Mesothelial cell of epicardium (in vitro differentiated cells): ENCODE data around the gene ZMYND8. TPM values are rescaled to one million over a fixed set of nuclear protein-coding genes. Genes with fewer than 3 reads are reported as not detected.
"Not testable (repeated sequence)": the region's sequence is repeated elsewhere in the genome, so short reads cannot be mapped to it uniquely, and the experiment has no call there.

Experiments used
- DNase-seq, 2 experiments: peaks; one replicate each; pipeline ENCODE4 v3.0.0; 2021; ENCODE audit warnings: low spot score in 2 of 2; ENCODE audit not compliant: unreplicated experiment in 2 of 2
- H3K27ac Mint-ChIP-seq: 2 replicates; pipeline ENCODE4 v1.8.0; 2021; ENCODE audit warnings: mixed read lengths
- H3K27me3 Mint-ChIP-seq: 2 replicates; pipeline ENCODE4 v1.8.0; 2021; ENCODE audit warnings: low read depth, mixed read lengths
- H3K36me3 Mint-ChIP-seq: 2 replicates; pipeline ENCODE4 v1.8.0; 2021; ENCODE audit warnings: mixed read lengths
- H3K4me1 Mint-ChIP-seq: 2 replicates; pipeline ENCODE4 v1.8.0; 2021; ENCODE audit warnings: mixed read lengths
- H3K4me3 Mint-ChIP-seq: 2 replicates; pipeline ENCODE4 v1.8.0; 2021; ENCODE audit warnings: mild to moderate bottlenecking, moderate library complexity, mixed read lengths
- H3K9me3 Mint-ChIP-seq: 2 replicates; pipeline ENCODE4 v1.8.0; 2021; ENCODE audit warnings: mixed read lengths
- total RNA-seq: library from RNA; stranded (reverse); gene quantifications from 3 replicates; pipeline ENCODE4 v1.2.1, GENCODE V29; 2021
- TF ChIP-seq, protein P1 (sequence below): fragments of 200-600 bp; sonication (generic); IDR thresholded peaks from one replicate; pipeline ENCODE4 v1.5.0; 2021; ENCODE audit warnings: antibody characterized with exemption; ENCODE audit not compliant: unreplicated experiment

The ZMYND8 gene
- total RNA-seq, 1 donor from 2014 or later, result 120 TPM

DNA sequence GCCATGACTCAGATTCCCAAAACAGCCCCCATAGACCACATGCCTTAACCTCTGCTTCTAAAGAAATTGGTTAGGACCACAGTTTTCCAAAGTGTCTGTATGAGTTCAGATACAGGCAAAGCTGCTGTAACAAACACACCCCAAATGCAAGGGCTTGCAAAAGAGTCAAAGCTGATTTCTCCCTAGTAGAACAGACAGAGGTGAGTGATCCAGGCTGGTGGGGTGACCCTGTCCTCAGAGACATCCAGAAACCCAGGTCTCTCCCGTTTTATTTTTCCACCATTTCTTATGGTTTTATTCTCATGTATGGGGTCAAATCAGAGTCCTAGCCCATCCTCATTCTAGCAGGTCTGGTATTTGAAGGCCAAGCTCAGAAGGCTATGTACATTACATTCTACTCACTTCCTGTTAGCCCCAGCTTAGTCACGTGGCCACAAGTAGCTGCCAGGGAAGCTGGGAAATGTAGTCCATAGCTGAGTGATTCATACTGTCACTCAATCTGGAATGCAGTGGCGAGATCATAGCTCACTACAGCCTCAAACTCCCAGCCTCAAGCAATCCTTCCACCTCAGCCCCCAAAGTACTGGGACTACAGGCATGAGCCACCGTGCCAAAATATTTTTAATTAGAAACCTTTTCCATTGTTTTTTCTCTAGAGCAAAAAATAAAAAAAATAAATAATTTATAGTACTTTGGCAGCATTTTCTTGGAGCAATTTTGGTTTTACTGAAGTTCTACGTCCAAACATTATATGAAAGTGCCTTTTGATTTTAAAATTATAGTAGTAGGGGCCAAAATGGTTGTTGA lies 175.2 kb downstream of the ZMYND8 start:
- Mint-ChIP-seq H3K36me3 (peaks cover 4% of the 10 kb centered on the region), H3K27ac (no peak overlapping the region), H3K27me3 (no peaks in the 10 kb centered on the region), H3K9me3 (peaks cover 3% of the 10 kb centered on the region), H3K4me3 (no peak overlapping the region), H3K4me1 (no peaks in the 10 kb centered on the region)
- TF ChIP-seq, protein P1, sequence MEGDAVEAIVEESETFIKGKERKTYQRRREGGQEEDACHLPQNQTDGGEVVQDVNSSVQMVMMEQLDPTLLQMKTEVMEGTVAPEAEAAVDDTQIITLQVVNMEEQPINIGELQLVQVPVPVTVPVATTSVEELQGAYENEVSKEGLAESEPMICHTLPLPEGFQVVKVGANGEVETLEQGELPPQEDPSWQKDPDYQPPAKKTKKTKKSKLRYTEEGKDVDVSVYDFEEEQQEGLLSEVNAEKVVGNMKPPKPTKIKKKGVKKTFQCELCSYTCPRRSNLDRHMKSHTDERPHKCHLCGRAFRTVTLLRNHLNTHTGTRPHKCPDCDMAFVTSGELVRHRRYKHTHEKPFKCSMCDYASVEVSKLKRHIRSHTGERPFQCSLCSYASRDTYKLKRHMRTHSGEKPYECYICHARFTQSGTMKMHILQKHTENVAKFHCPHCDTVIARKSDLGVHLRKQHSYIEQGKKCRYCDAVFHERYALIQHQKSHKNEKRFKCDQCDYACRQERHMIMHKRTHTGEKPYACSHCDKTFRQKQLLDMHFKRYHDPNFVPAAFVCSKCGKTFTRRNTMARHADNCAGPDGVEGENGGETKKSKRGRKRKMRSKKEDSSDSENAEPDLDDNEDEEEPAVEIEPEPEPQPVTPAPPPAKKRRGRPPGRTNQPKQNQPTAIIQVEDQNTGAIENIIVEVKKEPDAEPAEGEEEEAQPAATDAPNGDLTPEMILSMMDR, result no peak
- no peak for DNase-seq

DNA sequence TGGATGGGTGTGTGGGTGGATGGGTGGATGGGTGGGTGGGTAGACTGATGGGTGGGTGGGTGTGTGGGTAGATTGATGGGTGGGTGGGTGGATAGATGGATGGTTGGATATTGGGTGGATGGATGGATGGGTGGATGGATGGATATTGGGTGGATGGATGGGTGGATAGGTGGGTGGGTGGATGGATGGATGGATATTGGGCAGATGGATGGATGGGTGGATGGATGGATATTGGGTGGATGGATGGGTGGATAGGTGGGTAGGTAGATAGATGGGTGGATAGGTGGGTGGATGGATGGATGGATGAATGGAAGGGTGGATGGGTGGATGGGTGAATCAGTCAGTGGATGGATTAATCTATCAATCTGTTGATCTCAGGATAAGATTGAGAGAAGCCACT lies 177.2 kb downstream of the ZMYND8 start:
- Mint-ChIP-seq H3K36me3 (peaks cover 4% of the 10 kb centered on the region), H3K27ac (no peak overlapping the region), H3K4me3 (no peak overlapping the region), H3K27me3 (no peaks in the 10 kb centered on the region), H3K9me3 (peaks cover 3% of the 10 kb centered on the region), H3K4me1 (no peaks in the 10 kb centered on the region)
- TF ChIP-seq, protein P1, result no peak
- no peak for DNase-seq

DNA sequence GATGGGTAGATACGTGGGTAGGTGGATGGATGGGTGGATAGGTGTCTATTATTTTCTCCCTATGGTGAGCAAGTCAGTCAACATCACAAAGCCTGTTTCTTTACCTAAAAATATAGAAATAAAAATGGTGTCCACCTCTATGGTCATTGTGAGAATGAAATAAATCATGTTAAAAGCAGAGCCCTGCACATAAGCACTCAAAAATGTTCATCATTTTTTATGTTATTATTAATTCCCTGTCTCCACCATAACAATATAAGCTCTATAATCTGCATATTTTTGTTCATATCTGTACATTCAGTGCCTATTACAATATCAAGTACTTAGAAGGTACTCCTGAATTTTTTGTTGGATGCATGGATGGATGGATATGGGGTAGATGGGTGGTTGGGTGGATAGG lies 177.6 kb downstream of the ZMYND8 start:
- Mint-ChIP-seq H3K27ac (no peak overlapping the region), H3K27me3 (no peaks in the 10 kb centered on the region), H3K9me3 (peaks cover 3% of the 10 kb centered on the region), H3K4me3 (no peak overlapping the region), H3K4me1 (no peaks in the 10 kb centered on the region), H3K36me3 (peaks cover 4% of the 10 kb centered on the region)
- TF ChIP-seq, protein P1, result no peak
- no peak for DNase-seq

DNA sequence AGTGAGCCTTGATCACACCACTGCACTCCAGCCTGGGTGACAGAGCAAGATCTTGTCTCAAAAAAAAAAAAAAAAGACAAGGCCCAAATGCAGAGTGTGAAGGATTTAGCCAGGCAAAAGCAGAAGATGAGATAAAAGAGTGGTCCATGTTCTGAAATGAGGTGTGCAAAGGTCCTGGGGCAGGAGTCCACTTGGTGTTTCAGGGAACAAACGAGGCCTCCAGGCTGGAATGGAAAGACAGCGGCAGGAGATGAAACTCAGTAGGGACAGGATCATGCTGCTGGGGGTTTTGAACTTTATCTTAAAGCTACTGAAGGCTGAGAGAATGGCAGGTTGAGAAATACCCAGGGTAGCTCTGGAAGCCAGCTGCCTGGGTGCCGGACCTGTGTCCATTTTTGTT lies 178.2 kb downstream of the ZMYND8 start:
- peaks cover 4% of the 10 kb centered on the region for H3K36me3 Mint-ChIP-seq
- H3K27ac Mint-ChIP-seq, result no peak overlapping the region
- DNase-seq, result no peak
- peaks cover 3% of the 10 kb centered on the region for H3K9me3 Mint-ChIP-seq
- TF ChIP-seq, protein P1, result no peak
- H3K4me3 Mint-ChIP-seq, result no peak overlapping the region
- H3K4me1 Mint-ChIP-seq, result no peaks in the 10 kb centered on the region
- no peaks in the 10 kb centered on the region for H3K27me3 Mint-ChIP-seq

DNA sequence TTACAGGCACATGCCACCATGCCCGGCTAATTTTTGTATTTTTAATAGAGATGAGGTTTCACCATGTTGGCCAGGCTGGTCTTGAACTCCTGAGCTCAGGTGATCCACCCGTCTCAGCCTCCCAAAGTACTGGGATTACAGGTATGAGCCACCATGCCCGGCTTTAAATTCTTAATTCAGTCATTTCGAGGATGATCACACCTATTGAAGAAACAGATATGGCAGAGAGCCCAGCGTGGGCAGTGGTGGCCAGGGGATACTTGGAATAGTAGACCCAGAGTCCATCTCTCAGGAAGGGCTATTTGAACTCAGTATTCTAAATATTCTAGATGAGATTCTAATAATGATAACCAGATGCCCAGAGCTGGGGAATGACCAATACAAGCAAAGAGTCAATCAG lies 180.3 kb downstream of the ZMYND8 start:
- DNase-seq, H3K9me3 Mint-ChIP-seq, H3K4me3 Mint-ChIP-seq, H3K27me3 Mint-ChIP-seq, H3K27ac Mint-ChIP-seq, H3K36me3 Mint-ChIP-seq, H3K4me1 Mint-ChIP-seq: not testable (repeated sequence)

DNA sequence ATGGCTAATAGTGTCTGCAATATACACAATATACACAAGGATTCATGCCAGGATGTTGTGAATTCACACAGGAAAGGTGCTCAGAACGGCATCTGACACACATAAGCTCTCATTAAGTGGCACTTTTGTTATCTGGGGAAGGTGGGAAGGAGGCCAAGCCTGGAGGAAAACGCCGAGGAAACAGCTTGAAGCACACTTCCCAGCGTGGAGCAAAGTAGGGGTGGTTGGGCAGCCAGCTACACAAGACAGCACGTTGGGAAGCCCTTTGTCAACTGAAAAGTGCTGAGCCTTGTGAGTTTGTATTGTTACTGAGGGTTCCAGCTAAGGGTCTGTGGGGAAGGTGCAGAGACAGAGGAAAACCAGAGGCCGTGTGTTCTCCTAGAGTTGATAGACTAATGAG lies 181.0 kb downstream of the ZMYND8 start:
- no peaks in the 10 kb centered on the region for H3K4me1 Mint-ChIP-seq
- H3K27me3 Mint-ChIP-seq, result no peaks in the 10 kb centered on the region
- peaks cover under 1% of the 10 kb centered on the region for H3K36me3 Mint-ChIP-seq
- no peaks in the 10 kb centered on the region for H3K9me3 Mint-ChIP-seq
- H3K27ac Mint-ChIP-seq, result no peak overlapping the region
- no peak for DNase-seq
- H3K4me3 Mint-ChIP-seq, result no peak overlapping the region
- TF ChIP-seq, protein P1, result no peak
